ENCODE measurements around the gene BRICD5. TPM values are rescaled to one million over a fixed set of nuclear protein-coding genes. Genes with fewer than 3 reads are reported as not detected.

The BRICD5 gene
- total RNA-seq, 1 donor from 2014 or later, result 2.0 TPM

DNA sequence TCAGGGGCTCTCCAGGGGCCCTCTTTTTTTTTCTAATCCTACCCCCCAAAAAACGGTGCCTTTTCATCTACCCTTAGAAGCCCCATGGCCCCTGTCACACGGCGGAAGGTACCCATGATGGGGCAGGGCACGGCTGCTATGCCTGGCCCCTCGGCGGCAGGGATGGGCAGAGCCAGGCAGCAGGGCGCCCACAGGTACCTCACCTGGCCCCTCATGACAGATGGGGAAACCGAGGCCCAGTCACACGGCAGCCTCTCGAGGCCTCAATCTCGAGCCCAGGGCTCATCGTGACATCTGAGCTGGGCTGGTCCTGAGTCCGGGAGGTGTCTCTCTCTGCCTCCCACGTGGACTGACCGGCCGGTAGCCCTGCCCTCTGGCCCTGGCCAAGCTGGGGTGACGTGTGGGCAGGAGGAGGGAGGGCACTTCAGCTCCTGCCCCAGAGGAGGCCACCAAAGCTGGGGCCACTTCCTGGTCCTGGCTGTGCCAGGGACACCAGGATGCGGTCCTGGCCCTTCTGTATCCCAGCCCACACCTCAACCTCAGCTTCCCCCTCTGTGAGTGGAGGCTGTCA is 43.5 kb downstream of the BRICD5 start:
- no peaks in the 10 kb centered on the region for H3K27me3 ChIP-seq (ENCODE audit: control insufficient read depth, insufficient read depth, low read length)
- TF ChIP-seq, protein P1, sequence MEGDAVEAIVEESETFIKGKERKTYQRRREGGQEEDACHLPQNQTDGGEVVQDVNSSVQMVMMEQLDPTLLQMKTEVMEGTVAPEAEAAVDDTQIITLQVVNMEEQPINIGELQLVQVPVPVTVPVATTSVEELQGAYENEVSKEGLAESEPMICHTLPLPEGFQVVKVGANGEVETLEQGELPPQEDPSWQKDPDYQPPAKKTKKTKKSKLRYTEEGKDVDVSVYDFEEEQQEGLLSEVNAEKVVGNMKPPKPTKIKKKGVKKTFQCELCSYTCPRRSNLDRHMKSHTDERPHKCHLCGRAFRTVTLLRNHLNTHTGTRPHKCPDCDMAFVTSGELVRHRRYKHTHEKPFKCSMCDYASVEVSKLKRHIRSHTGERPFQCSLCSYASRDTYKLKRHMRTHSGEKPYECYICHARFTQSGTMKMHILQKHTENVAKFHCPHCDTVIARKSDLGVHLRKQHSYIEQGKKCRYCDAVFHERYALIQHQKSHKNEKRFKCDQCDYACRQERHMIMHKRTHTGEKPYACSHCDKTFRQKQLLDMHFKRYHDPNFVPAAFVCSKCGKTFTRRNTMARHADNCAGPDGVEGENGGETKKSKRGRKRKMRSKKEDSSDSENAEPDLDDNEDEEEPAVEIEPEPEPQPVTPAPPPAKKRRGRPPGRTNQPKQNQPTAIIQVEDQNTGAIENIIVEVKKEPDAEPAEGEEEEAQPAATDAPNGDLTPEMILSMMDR (IDR thresholded peaks at IDR 0.05; ENCODE audit: insufficient read depth, low read length, poor library complexity, severe bottlenecking), result no peak
- no peak overlapping the region for H3K4me3 ChIP-seq (ENCODE audit: low read depth, low read length)
- DNase-seq (ENCODE audit: low read depth), result no peak
- H3K36me3 ChIP-seq (ENCODE audit: control insufficient read depth, insufficient read depth, low read length), result no peaks in the 10 kb centered on the region

DNA sequence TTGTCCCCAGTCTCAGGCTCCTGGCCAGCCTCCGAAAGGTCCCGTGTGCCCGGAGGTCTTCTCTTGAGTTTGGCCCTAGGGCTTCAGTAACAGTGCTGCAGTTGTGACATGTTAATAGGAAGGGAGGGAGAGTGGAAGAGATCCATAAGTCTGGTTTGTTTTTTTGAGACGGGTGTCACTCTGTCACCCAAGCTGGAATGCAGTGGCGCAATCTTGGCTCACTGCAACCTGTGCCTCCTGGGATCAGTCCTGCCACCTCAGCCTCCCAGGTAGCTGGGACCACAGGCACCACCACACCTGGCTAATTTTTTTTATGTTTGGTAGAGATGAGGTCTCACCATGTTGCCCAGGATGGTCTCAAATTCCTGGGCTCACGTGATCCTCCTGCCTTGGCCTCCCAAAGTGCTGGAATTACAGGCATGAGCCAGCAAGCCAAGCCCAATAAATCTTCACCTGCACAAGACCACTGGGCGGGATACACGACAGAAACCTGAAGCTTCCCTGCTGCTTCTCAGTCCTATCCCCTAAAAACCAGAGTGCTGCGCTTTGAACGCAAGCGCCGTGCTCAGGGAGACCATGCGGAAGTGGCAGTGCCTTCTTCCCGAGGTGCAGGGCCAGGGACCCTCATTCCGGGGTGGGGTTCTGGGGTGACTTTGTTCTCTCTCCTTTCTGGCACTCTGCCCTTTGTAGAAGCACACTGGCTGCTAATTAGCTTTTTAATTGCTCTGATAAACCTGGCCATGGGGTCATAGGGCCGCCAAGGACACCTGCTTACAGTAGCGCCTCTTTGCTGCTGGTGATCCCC is 44.2 kb downstream of the BRICD5 start:
- Histone ChIP-seq H3K4me3 (ENCODE audit: low read depth, low read length) (no peak overlapping the region), H3K36me3 (ENCODE audit: control insufficient read depth, insufficient read depth, low read length) (no peaks in the 10 kb centered on the region), H3K27me3 (ENCODE audit: control insufficient read depth, insufficient read depth, low read length) (no peaks in the 10 kb centered on the region)
- TF ChIP-seq, protein P1 (IDR thresholded peaks at IDR 0.05; ENCODE audit: insufficient read depth, low read length, poor library complexity, severe bottlenecking), result no peak
- DNase-seq (ENCODE audit: low read depth), result no peak

DNA sequence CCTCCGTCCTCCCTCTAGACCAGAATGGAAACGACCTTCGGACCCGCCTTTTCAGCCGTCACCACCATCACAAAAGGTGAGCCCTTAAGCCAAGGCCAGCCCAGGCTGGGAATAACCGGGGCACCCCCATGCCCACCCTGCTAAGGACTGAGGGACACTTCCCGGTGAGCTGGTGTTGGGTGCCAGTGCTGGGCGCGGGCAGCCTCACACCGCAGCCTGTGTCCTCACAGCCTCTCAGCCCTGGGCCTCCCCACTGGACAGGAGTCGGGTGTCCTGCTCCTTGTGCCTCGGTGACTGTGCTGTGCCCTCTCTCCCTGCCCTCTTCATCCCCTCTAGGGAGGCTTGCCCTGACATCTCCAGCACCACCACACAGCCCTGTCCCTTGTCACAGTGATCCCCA is 44.8 kb downstream of the BRICD5 start:
- Histone ChIP-seq H3K27me3 (ENCODE audit: control insufficient read depth, insufficient read depth, low read length) (no peaks in the 10 kb centered on the region), H3K4me3 (ENCODE audit: low read depth, low read length) (no peak overlapping the region), H3K36me3 (ENCODE audit: control insufficient read depth, insufficient read depth, low read length) (no peaks in the 10 kb centered on the region)
- no peak for DNase-seq (ENCODE audit: low read depth)
- TF ChIP-seq, protein P1 (IDR thresholded peaks at IDR 0.05; ENCODE audit: insufficient read depth, low read length, poor library complexity, severe bottlenecking), result no peak

DNA sequence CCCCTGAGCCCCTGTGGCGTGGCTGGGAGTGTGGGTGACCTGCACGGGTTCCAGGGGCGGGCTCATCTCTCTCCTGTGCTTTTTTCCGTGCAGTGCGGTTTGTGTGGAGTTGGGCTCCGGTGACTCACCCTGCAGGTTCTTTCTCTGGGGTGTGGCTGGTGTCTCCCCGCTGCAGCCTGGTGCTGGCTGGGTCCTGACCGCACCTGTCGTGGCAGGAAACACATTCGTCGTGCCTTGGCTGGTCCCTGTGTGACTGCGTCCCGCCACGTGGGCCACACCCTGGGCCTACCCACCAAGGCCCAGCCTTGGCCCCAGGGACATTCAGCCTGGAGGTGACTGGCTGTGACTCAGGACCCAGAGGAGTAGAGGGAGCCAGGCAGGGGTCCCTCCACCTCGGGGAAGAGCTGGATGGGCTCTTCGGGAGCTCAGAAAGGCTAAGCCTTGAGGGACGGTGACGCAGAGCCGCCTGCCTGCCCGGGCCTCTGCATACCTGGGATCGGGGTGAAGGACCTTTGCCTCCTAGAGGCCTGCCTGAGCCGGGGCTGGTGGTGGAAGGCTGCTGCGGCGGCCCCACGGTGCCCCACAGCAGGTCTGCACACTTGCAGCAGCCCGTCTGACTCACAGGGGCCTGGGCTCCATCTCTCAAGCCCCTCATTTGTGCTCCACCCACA is 47.3 kb downstream of the BRICD5 start:
- Histone ChIP-seq H3K4me3 (ENCODE audit: low read depth, low read length) (no peak overlapping the region), H3K36me3 (ENCODE audit: control insufficient read depth, insufficient read depth, low read length) (no peaks in the 10 kb centered on the region), H3K27me3 (ENCODE audit: control insufficient read depth, insufficient read depth, low read length) (no peaks in the 10 kb centered on the region)
- no peak for DNase-seq (ENCODE audit: low read depth)
- TF ChIP-seq, protein P1 (IDR thresholded peaks at IDR 0.05; ENCODE audit: insufficient read depth, low read length, poor library complexity, severe bottlenecking), result no peak

DNA sequence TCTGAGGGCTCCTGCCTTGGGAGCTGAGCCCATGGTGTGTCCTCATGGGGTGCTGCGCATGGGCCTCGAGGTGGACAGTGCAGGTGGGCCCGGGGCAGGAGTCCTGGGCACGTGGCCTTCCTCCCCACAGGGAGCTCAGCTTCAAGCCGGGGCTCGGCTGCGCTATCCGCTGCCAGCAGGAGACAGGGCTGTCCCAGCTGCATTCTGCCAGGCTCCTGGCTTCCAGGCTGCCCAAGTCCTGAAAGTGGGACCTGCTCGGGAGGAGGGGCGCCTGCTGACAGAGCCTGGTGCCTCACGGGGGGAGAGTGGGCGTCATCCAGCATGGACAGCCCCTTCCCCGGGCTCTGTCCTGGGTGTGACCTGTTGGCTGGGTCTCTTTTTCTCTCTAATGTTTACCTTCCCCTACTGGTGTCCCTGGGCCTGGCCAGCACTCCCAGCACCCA is 48.0 kb downstream of the BRICD5 start:
- Histone ChIP-seq H3K4me3 (ENCODE audit: low read depth, low read length) (no peak overlapping the region), H3K36me3 (ENCODE audit: control insufficient read depth, insufficient read depth, low read length) (no peaks in the 10 kb centered on the region), H3K27me3 (ENCODE audit: control insufficient read depth, insufficient read depth, low read length) (no peaks in the 10 kb centered on the region)
- no peak for DNase-seq (ENCODE audit: low read depth)
- TF ChIP-seq, protein P1 (IDR thresholded peaks at IDR 0.05; ENCODE audit: insufficient read depth, low read length, poor library complexity, severe bottlenecking), result no peak

Data from kidney epithelial cell (primary cell).